Brain pericyte (primary cell): Measurements from ENCODE around the gene TMEM117.
"Not testable (repeated sequence)": the region's sequence is repeated elsewhere in the genome, so short reads cannot be mapped to it uniquely, and the experiment has no call there.

Experiments used
- DNase-seq: peaks from one replicate; pipeline ENCODE4 v3.0.0-alpha.2; 2012; ENCODE audit warnings: low read depth, low spot score

Gene TMEM117

DNA sequence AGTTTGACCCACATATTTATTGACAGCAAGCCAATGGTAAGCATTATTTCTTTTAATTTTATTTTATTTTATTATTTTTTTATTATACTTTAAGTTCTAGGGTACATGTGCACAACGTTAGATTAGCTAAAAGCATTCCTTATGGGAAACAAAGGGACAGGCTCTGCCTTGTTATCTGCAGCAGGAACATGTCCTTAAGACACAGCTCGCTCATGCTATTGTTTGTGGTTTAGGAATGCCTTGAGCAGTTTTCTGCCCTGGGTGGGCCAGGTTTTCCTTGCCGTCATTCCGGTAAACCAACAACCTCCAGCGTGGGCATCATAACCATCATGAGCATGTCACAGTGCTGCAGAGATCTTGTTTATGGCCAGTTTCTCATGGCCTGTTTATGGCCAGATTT is 370.2 kb downstream of the TMEM117 start:
- DNase-seq = no peak

GRCh38 chr12:44217146-44217883 is 381.4 kb downstream of the TMEM117 start:
- no peak for DNase-seq

DNA sequence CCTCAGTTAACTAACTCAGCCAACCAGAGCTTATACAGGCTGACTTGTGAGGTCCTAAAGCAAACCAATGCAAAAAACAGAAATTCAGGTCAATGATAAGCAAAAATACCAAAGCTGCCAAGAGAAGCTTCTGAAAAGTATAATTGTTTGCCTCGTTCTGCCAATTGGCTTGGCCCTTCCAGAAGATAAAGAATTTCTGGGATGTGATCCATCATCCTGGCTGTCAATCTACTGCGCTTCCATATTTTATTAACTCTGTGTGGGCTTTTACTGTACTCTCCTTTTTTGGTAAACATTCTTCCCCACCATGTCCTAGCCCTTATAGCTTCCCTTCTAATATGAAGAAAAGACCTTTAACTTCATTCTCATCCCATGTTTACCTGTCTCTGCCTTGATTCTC is 387.9 kb downstream of the TMEM117 start:
- no peak for DNase-seq

DNA sequence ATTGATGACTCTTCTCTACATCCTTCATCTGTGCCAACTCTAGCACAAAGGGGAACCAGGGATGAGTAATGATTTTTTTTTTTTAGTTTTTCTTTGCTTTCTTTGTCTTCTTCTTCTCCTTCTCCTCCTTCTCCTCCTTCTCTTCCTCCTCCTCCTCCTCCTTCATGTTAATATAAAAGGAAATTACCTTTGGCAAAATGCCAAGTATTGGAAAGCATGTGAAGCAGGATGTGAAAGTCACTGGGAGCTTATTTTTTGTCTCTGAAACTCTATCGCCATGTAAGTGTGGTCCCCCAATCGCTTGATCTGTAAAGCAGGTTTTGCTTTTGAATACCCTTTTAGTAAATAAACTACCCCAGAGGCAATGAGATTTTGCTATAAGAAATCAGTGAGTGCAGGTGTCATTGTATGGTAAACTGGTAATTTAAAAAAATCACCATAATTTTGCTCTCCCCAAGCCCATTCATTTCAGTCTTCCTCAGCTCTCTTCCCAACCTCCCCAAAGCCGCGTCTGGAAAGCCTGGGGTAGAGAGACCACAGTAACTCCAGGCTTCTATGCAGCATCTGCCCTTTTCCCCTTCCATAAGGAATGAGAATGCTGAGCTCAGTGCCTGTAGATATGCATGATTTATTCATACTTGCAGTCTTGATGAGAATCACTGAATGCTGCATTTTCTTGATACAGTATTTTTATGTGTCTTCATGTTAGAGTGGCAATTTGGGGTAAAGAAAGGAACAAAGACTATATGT is 388.7 kb downstream of the TMEM117 start:
- DNase-seq = no peak

GRCh38 chr12:44225149-44225510 is 389.2 kb downstream of the TMEM117 start:
- no peak for DNase-seq

DNA sequence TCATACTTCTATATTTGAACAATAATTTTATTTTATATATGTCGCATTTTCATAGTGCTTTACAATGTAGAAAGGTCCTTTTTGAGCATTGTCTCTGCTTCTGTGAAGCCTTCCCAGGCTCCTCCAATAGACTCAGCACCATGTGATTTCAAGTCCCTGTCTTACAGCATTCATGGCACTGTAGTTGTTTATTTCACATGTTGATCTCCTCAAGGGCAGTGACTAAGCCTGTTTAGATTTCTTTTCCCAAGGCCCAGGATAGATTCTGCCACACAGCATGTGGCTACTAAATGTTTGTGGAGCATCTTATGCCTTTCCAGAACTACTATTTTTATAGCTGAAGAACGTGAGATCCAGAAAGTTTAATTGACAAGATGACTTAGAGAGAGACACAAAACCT is 391.7 kb downstream of the TMEM117 start:
- no peak for DNase-seq

DNA sequence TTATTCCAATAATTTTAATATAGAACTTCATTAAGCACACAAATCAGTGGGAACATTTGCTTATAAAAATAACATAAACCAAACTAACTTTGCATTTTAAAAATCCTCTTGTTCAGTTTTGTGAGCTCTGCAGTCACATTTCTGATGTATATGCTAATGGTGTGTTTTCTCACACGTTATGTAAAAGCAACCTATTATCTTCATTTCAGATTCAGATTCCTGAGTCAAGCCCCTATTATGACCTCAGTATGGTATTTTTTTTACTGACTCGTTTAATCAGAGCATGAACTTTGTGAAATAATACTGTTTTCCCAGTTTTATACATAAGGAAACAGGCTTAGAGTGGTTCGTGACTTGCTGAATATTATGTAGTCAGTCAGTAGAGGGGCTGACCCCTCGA is 394.0 kb downstream of the TMEM117 start:
- DNase-seq = no peak

GRCh38 chr12:44235674-44236073 is 399.8 kb downstream of the TMEM117 start:
- no peak for DNase-seq

- no peak for DNase-seq
Observed at GRCh38 chr12:44240186-44240585, 404.3 kb downstream of the TMEM117 start.

DNA sequence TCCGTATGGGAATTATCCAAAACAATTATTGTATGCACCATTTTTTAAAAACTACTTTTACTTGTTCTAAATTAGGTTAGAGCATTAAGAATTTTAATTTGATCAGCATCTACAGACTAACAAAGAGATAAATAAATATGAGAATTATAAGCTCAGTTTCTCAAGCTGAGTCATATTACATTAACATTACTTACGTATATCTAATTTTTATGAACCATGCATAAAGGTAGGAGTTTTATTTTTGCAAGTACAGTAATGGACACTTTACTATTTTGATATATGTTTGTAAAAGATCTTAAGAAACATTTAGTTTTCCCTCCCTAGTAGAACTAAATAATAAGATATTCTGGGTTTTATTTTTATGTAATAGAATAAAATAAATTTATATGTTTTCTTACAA is 410.1 kb downstream of the TMEM117 start:
- no peak for DNase-seq

DNA sequence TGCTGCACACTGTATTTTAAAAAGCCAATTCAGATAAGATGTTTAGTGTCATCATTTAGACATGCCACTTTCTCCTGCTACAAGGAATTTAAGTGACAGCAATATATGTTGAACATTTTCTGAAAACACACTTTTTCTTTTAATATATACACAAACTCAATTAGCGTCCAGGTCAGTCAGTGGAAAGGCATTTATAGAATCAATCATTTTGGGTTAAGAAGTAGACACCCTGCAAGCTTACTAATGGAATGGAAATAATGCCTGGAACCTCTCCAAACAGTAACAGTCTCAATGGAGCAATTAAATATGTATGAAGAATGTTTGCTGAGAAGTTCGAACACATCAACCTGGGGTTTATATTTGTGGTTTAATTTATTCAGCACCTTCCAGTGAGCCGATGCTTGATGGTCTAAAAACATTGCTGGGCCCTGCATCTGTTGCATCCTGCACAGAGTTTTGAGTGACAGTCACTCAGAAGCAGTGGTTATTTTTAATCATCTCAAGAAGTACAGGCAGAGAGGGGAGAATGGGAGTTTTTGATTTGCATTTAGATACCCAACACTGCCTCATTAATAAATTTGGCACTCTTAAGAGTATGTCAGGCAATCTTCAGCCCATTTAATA is 410.7 kb downstream of the TMEM117 start:
- DNase-seq = no peak

DNA sequence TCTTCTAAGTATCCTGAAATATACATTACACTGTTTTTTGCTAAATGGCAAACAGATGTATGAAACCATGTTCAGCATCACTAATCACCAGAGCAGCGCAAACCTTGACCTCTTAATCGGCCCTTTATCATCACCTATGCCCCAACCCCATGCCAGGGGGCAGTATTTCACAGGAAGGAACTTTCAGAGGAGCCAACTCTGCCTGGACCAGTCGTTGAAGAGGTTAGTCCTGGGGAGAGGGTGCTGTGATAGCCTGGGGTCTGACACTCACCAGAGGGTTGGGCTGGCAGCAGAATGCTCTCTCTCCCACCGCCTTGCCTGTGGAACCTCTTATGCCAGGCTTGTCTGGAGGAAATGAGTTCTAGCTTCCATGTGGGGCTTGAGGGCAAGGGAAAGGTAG is 411.7 kb downstream of the TMEM117 start:
- DNase-seq = no peak

GRCh38 chr12:44248436-44248835 is 412.6 kb downstream of the TMEM117 start:
- no peak for DNase-seq

GRCh38 chr12:44250440-44250839 is 414.6 kb downstream of the TMEM117 start:
- DNase-seq = not testable (repeated sequence)

DNA sequence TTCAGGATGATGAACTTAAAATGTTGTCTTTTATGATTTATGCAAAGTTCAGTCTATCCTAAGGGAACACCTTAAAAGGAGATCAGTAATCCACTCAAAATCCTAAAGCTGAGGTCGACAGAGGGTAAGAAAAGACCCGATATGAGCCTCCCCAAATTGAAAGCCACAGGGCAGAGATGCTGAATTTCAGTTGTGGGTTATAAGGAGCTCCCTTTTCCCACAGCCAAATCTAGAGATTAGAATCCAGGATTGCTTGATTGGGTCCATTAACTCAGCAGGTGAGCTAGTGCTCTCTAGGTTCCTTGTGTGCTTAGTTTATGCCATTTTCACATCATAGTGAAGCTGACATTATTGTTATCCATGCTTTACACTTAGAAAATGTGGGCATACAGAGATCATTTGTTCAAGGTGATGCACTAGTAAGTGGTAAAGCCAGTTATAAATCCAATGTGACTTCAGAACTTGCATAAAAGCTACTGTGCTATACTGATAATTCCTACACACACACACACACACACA is 417.5 kb downstream of the TMEM117 start:
- DNase-seq = no peak

DNA sequence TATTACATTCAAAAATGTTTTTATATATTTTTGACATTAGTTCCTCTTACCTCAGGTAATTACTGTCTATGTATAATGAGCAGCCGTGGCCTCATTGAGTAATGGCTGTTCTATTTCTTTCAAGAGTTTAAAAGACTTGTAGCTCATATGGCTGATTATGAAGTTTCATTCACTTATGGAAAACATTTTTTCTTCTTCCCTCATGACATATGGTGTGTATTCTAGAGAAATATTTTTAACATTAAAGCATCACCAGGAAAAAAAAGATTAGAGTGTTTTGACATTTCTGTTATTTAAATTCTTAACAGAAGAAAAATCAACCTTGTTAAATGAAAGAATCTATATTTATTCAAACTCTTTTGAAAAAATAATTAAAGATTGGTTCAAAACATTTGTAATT is 422.4 kb downstream of the TMEM117 start:
- DNase-seq = no peak

DNA sequence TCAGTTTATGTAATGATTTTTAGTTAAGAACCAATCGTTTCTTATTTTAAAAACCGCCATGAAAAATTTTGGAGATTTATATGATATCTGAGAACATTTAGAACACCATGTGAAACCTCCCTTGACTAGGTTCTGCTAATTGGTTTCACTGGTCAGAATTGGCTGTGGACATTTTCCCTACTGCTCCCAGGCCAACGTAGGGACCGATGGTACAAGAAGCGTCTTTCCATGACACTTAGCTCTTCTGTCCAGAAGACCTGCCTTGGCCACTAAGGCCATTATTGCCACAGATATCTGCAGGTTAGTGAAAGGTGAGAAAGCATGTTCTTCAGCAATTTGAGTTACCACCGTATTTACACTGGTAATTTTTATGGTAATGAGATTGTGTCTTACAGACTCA is 424.0 kb downstream of the TMEM117 start:
- DNase-seq = no peak

GRCh38 chr12:44260581-44260980 is 424.7 kb downstream of the TMEM117 start:
- DNase-seq = no peak

DNA sequence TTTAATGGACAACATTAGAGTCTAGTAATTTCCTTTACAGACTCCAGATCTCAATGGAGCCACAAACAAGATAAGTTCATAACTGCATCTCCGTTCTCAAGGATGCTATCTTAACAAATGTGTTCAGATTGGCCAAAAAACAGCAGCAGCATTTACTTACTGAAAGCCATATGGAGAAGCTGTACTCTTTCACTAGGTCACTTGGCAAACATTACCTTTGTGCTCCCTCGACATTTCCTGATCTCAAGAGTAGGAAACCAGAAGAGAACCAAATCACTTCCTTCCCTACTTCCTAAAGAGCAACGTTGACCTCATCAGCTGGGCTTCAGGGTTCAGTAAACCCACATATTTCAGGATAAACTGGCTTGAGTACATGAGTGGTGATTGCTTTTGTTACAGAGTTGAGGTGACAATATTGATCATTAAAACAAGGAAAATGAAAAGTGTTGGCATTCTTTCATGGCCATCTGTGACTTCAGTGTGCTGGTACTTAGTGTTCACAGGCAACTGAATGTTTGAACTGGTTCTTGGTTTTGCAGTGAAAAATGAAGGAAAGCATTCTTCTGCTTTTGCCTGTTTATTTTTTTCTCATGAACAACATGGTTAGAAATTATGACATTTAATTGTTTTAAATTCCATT is 449.6 kb downstream of the TMEM117 start:
- no peak for DNase-seq

GRCh38 chr12:44286336-44286735 is 450.5 kb downstream of the TMEM117 start:
- no peak for DNase-seq

- DNase-seq = no peak
Observed at GRCh38 chr12:44286821-44287505, 451.1 kb downstream of the TMEM117 start.

DNA sequence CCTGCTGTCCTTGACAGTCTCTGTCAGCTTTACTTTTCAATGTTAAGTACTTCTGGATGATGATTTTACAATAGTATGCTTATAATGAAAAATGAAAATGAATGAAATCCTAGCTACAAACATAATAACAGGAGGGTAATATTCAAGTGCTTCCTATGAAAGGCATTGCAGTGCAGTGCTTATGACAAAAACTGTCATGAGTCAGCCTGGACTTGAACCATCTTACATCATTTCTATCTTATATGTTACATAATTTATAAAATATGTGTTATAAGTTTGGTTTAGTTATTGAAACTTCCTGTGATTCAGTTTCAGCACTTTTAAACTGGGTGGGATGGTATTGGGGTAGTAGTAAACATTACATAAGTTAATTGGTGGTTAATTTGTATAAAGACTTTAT is 451.7 kb downstream of the TMEM117 start:
- no peak for DNase-seq
